OCI-LY7 (cell line): ENCODE data around the gene TMEM132A.

Experiments used
- EZH2phosphoT487 ChIP-seq: fragments of 200-600 bp; sonication (generic); IDR thresholded peaks from 2 replicates; pipeline ENCODE4 v1.6.1; 2018; ENCODE audit warnings: low read depth, borderline replicate concordance, mild to moderate bottlenecking, mixed run types, antibody characterized with exemption, low read length, moderate library complexity, mixed read lengths
- TF ChIP-seq, protein P1 (sequence below): fragments of 200-600 bp; sonication (generic); conservative IDR thresholded peaks from 2 replicates; pipeline ENCODE4 v1.5.1; 2014; ENCODE audit warnings: mild to moderate bottlenecking, antibody characterized with exemption, low read length, moderate library complexity, mixed read lengths

DNA sequence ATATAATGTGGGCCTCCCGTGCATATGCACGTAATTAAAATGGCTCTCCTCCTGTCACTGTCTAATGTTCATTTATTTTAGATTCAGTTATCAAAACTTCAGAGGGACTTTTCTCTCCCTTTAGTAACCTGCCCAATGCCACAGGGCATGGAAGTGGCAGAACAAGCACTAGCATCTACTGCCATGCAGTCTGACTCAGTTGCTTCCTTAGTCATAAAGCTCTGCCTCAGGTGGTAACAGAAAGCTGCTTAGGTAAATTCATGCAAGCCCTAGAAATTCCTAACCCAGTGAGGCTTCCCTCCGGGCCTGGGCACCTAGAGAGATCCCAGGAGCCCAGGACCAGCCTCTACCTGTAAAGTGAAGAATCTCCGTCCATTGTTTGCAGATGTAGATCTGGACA, 26.8 kb upstream of the TMEM132A start:
- TF ChIP-seq, protein P1, sequence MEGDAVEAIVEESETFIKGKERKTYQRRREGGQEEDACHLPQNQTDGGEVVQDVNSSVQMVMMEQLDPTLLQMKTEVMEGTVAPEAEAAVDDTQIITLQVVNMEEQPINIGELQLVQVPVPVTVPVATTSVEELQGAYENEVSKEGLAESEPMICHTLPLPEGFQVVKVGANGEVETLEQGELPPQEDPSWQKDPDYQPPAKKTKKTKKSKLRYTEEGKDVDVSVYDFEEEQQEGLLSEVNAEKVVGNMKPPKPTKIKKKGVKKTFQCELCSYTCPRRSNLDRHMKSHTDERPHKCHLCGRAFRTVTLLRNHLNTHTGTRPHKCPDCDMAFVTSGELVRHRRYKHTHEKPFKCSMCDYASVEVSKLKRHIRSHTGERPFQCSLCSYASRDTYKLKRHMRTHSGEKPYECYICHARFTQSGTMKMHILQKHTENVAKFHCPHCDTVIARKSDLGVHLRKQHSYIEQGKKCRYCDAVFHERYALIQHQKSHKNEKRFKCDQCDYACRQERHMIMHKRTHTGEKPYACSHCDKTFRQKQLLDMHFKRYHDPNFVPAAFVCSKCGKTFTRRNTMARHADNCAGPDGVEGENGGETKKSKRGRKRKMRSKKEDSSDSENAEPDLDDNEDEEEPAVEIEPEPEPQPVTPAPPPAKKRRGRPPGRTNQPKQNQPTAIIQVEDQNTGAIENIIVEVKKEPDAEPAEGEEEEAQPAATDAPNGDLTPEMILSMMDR: no peak
- TF ChIP-seq EZH2phosphoT487: no peak
